H1 (cell line): ENCODE measurements around the gene CHAC1. TPM values are rescaled to one million over a fixed set of nuclear protein-coding genes. Genes with fewer than 3 reads are reported as not detected.

Experiments
- CTCF ChIA-PET: fragments of 300-600 bp; sonication (Branson Sonifier 250); formaldehyde crosslinking; loops from one replicate; lab custom pipeline; 2021; ENCODE audit not compliant: partially characterized antibody; lab: Charles Lee
- POLR2A ChIA-PET: fragments of 300-600 bp; sonication (Branson Sonifier 250); formaldehyde crosslinking; loops from one replicate; lab custom pipeline; 2021; ENCODE audit warnings: inconsistent platforms; ENCODE audit not compliant: partially characterized antibody; lab: Charles Lee
- DNase-seq, 2 experiments: peaks; one replicate each; pipeline versions ENCODE4 v3.0.0 to v3.0.0-alpha.2; 2010 to 2022; ENCODE audit warnings: low spot score in 2 of 2, low read depth in 1 of 2, mixed read lengths in 1 of 2
- FAIRE-seq: peaks from 2 replicates; lab custom pipeline; 2011; peaks lifted over from hg19 to GRCh38; lab: Jason Lieb, UNC
- H2AFZ ChIP-seq: 2 replicates; pipeline ENCODE4 v1.8.1; 2012; ENCODE audit warnings: low read length, inconsistent platforms
- H2AK5ac ChIP-seq: 2 replicates; pipeline ENCODE4 v1.6.1; 2013; ENCODE audit warnings: low read depth, low read length
- H2BK120ac ChIP-seq: replicated peaks from 2 replicates; pipeline ENCODE3; 2013; ENCODE audit warnings: low read depth, low read length, inconsistent platforms
- H2BK12ac ChIP-seq: 2 replicates; pipeline ENCODE4 v1.6.1; 2013; ENCODE audit warnings: low read depth, low read length
- H2BK15ac ChIP-seq: 2 replicates; pipeline ENCODE4 v1.6.1; 2013; ENCODE audit warnings: low read length
- H2BK20ac ChIP-seq: 2 replicates; pipeline ENCODE4 v1.6.1; 2013; ENCODE audit warnings: low read length
- H2BK5ac ChIP-seq: 2 replicates; pipeline ENCODE4 v1.6.1; 2013; ENCODE audit warnings: low read depth, low read length
- H3K14ac ChIP-seq: 2 replicates; pipeline ENCODE4 v1.6.1; 2013; ENCODE audit warnings: inconsistent platforms; ENCODE audit not compliant: insufficient read length
- H3K18ac ChIP-seq: 2 replicates; pipeline ENCODE4 v1.6.1; 2013; ENCODE audit warnings: low read length; ENCODE audit errors: extremely low read depth
- H3K23ac ChIP-seq: 2 replicates; pipeline ENCODE4 v1.6.1; 2013; ENCODE audit warnings: inconsistent platforms; ENCODE audit not compliant: insufficient read length
- H3K23me2 ChIP-seq: 2 replicates; pipeline ENCODE4 v1.6.1; 2013; ENCODE audit warnings: low read depth, low read length
- H3K27ac ChIP-seq: 2 replicates; pipeline ENCODE4 v1.6.1; 2011; ENCODE audit warnings: low read depth, low read length, inconsistent platforms
- H3K27me3 ChIP-seq, 4 experiments: replicated peaks in 1 of 4; 1 replicate in 1 of 4; 2 replicates in 3 of 4; pipeline versions ENCODE4 v1.6.1 to v1.8.1; 2011 to 2013; ENCODE audit warnings: low read length in 3 of 4, mild to moderate bottlenecking in 3 of 4, inconsistent platforms in 2 of 4, mixed read lengths in 2 of 4, moderate library complexity in 1 of 4; ENCODE audit not compliant: control insufficient read depth in 3 of 4, insufficient read depth in 3 of 4; ENCODE audit errors: extremely low read depth in 1 of 4
- H3K36me3 ChIP-seq, 4 experiments: 2 replicates each; pipeline versions ENCODE4 v1.6.1 to v1.8.1; 2011 to 2013; ENCODE audit warnings: mild to moderate bottlenecking in 4 of 4, low read length in 3 of 4, moderate library complexity in 2 of 4, control low read depth in 1 of 4, inconsistent platforms in 1 of 4; ENCODE audit not compliant: insufficient read depth in 4 of 4, control insufficient read depth in 2 of 4
- H3K4ac ChIP-seq: replicated peaks from 2 replicates; pipeline ENCODE3; 2013; ENCODE audit warnings: low read length, low read depth, mixed read lengths, inconsistent platforms; ENCODE audit not compliant: insufficient read length
- H3K4me1 ChIP-seq, 4 experiments: replicated peaks in 1 of 4; 1 replicate in 1 of 4; 2 replicates in 3 of 4; pipeline versions ENCODE4 v1.6.1 to v1.8.1; 2011 to 2013; ENCODE audit warnings: low read length in 3 of 4, inconsistent platforms in 2 of 4, mixed read lengths in 1 of 4; ENCODE audit not compliant: insufficient read depth in 4 of 4, control insufficient read depth in 3 of 4
- H3K4me2 ChIP-seq, 2 experiments: 2 replicates each; pipeline versions ENCODE4 v1.6.1 to v1.8.1; 2011 to 2013; ENCODE audit warnings: low read depth in 2 of 2, low read length in 2 of 2, control low read depth in 1 of 2, inconsistent platforms in 1 of 2, mild to moderate bottlenecking in 1 of 2; ENCODE audit not compliant: insufficient read depth in 1 of 2
- H3K4me3 ChIP-seq, 4 experiments: fragments of 200-600, 300-600 bp in 1 of 4; sonication (generic), shearing (Covaris generic), sonication (Bioruptor Twin) in 1 of 4; 2 replicates each; pipeline versions ENCODE4 v1.5.1 to v1.8.1; 2011 to 2016; ENCODE audit warnings: low read length in 4 of 4, low read depth in 3 of 4, control low read depth in 2 of 4, inconsistent platforms in 2 of 4, mild to moderate bottlenecking in 2 of 4, mixed read lengths in 1 of 4, moderate library complexity in 1 of 4; ENCODE audit not compliant: insufficient read depth in 2 of 4; ENCODE audit errors: extremely low read depth in 1 of 4
- H3K56ac ChIP-seq: replicated peaks from 2 replicates; pipeline ENCODE3; 2013; ENCODE audit warnings: low read depth, mild to moderate bottlenecking, mixed read lengths, low read length, inconsistent platforms; ENCODE audit not compliant: insufficient read length
- H3K79me1 ChIP-seq: 2 replicates; pipeline ENCODE4 v1.6.1; 2013; ENCODE audit warnings: low read depth, low read length, control low read depth
- H3K79me2 ChIP-seq, 2 experiments: 2 replicates each; pipeline versions ENCODE4 v1.6.1 to v1.8.1; 2012 to 2013; ENCODE audit warnings: low read length in 2 of 2, mild to moderate bottlenecking in 2 of 2, inconsistent platforms in 1 of 2; ENCODE audit not compliant: insufficient read depth in 2 of 2, control insufficient read depth in 1 of 2
- H3K9ac ChIP-seq, 4 experiments: replicated peaks in 1 of 4; 1 replicate in 1 of 4; 2 replicates in 3 of 4; pipeline versions ENCODE4 v1.6.1 to v1.8.1; 2011 to 2013; ENCODE audit warnings: low read depth in 3 of 4, low read length in 3 of 4, control low read depth in 2 of 4, mild to moderate bottlenecking in 2 of 4, moderate library complexity in 2 of 4, inconsistent platforms in 1 of 4; ENCODE audit errors: extremely low read depth in 1 of 4
- H3K9me3 ChIP-seq, 2 experiments: 2 replicates each; pipeline versions ENCODE4 v1.6.1 to v1.8.1; 2012 to 2013; ENCODE audit warnings: mild to moderate bottlenecking in 2 of 2, moderate library complexity in 2 of 2, control low read depth in 1 of 2, inconsistent platforms in 1 of 2, low read depth in 1 of 2, low read length in 1 of 2, mixed read lengths in 1 of 2; ENCODE audit not compliant: insufficient read depth in 2 of 2
- H4K20me1 ChIP-seq, 2 experiments: replicated peaks in 1 of 2; 2 replicates each; pipeline versions ENCODE3 to v1.8.1; 2011 to 2013; ENCODE audit warnings: inconsistent platforms in 2 of 2, low read length in 2 of 2, mild to moderate bottlenecking in 1 of 2; ENCODE audit not compliant: insufficient read depth in 2 of 2, control insufficient read depth in 1 of 2
- H4K5ac ChIP-seq: 2 replicates; pipeline ENCODE4 v1.6.1; 2013; ENCODE audit warnings: low read length, low read depth, mixed read lengths, inconsistent platforms; ENCODE audit not compliant: insufficient read length
- H4K8ac ChIP-seq: 2 replicates; pipeline ENCODE4 v1.8.0; 2013; ENCODE audit warnings: mild to moderate bottlenecking, moderate library complexity, low read length, inconsistent platforms; ENCODE audit not compliant: insufficient read depth; ENCODE audit errors: extremely low read depth
- H4K91ac ChIP-seq: replicated peaks from 2 replicates; pipeline ENCODE3; 2013; ENCODE audit warnings: low read length, mixed read lengths, inconsistent platforms; ENCODE audit not compliant: insufficient read length
- EZH2 ChIP-seq: fragments of 200-600 bp; sonication (generic); IDR thresholded peaks from 2 replicates; pipeline ENCODE4 v1.7.1; 2012; ENCODE audit warnings: low read depth, mild to moderate bottlenecking, moderate library complexity, low read length, inconsistent platforms; ENCODE audit not compliant: severe bottlenecking
- HDAC2 ChIP-seq, 2 experiments: fragments of 300-600 bp in 1 of 2; sonication (generic) in 1 of 2; IDR thresholded peaks; 2 replicates each; pipeline ENCODE4 v1.6.1; 2011 to 2012; ENCODE audit warnings: low read depth in 2 of 2, low read length in 2 of 2, mild to moderate bottlenecking in 2 of 2, moderate library complexity in 2 of 2, borderline replicate concordance in 1 of 2, inconsistent platforms in 1 of 2
- SIN3A ChIP-seq, 2 experiments: IDR thresholded peaks in 1 of 2; conservative IDR thresholded peaks in 1 of 2; 2 replicates each; pipeline ENCODE4 v1.6.1; 2011 to 2012; ENCODE audit warnings: low read length in 2 of 2, improper control_type of control experiment in 1 of 2, low read depth in 1 of 2, mild to moderate bottlenecking in 1 of 2
- SIX5 ChIP-seq: IDR thresholded peaks from 2 replicates; pipeline ENCODE4 v1.6.1; 2011; ENCODE audit warnings: mild to moderate bottlenecking, low read depth, low read length
- SP2 ChIP-seq: IDR thresholded peaks from 2 replicates; pipeline ENCODE4 v1.6.1; 2012; ENCODE audit warnings: mild to moderate bottlenecking, low read length, inconsistent platforms
- TBP ChIP-seq: IDR thresholded peaks from 2 replicates; pipeline ENCODE4 v1.6.1; 2011; ENCODE audit warnings: low read depth, low read length, improper control_type of control experiment
- ZNF274 ChIP-seq: IDR thresholded peaks from 2 replicates; pipeline ENCODE4 v1.7.0; 2012; ENCODE audit warnings: low read length, borderline replicate concordance; ENCODE audit errors: extremely low read depth
- WGBS, 2 experiments: shearing (Covaris generic) in 1 of 2; methylation state at CpG; one replicate each; pipeline versions ENCODE4 v1.1.6 to v1.1.7; 2013 to 2015; ENCODE audit warnings: low lambda C conversion rate in 2 of 2, mixed read lengths in 2 of 2, inconsistent platforms in 1 of 2, low coverage in 1 of 2, missing lambda C conversion rate in 1 of 2; ENCODE audit not compliant: insufficient replicate concordance in 2 of 2, insufficient coverage in 1 of 2, insufficient read length in 1 of 2; ENCODE audit errors: extremely low coverage in 1 of 2, missing lambda C conversion rate in 1 of 2; 5-methylcytosine and 5-hydroxymethylcytosine counted together
- polyA plus RNA-seq, 7 experiments: library from polyadenylated mRNA; depleted of rRNA in 3 of 7; stranded (reverse) in 5 of 7; unstranded in 2 of 7; fragments of >200 nt in 5 of 7; fragments of 200-250 nt in 2 of 7; gene quantifications; 1 replicate in 5 of 7; 2 replicates in 1 of 7; 4 replicates in 1 of 7; pipeline versions ENCODE4 v1.2.1 to v1.2.3, GENCODE V29; 2011 to 2013; ENCODE audit warnings: missing spikeins in 2 of 7, mixed read lengths in 2 of 7
- total RNA-seq: library from RNA; stranded (reverse); fragmentation: NEBNext Ultra II Directional; extraction: Animal tissue kit (Norgen Biotek cat#: 25700); gene quantifications from 2 replicates; pipeline ENCODE4 v1.2.1, GENCODE V29; 2021
- TF ChIP-seq, protein P1 (sequence below): IDR thresholded peaks from 2 replicates; pipeline ENCODE4 v1.6.1; 2012; ENCODE audit warnings: inconsistent platforms

CHAC1 gene
- total and polyA plus RNA-seq, 2 of the 8 experiments (the other 6 are each of a cell fraction or from before 2014, with no cell fraction given) = 34.3 to 159 TPM

DNA sequence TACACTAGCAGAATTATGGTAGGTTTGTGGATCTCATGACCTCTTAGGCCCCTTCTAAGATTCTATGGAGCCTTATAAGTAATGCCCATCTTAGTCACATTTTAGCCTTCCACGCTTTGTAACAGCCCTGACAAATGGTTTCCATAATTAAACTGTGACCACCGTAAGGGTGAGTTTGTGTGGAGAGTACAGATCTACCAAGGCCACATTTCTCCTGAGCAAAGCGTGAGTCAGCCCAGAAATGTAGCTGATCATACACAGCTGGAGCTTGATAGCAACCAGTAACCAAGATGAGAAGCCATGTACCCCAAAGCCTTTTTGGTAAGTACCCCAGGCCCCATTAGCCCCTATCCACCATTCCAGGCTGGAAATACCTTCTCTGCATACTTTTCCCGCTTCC lies 31.7 kb downstream of the CHAC1 start:
- CTCF ChIA-PET = interaction anchor here (1.3 to 2.2 kb wide), 2 partner anchors 10 to 37 kb away, joined by 3 to 7 read pairs; no protein-coding TSS in a partner anchor
- H3K14ac ChIP-seq = no peak overlapping the region
- FAIRE-seq = no peak
- TF ChIP-seq, protein P1, sequence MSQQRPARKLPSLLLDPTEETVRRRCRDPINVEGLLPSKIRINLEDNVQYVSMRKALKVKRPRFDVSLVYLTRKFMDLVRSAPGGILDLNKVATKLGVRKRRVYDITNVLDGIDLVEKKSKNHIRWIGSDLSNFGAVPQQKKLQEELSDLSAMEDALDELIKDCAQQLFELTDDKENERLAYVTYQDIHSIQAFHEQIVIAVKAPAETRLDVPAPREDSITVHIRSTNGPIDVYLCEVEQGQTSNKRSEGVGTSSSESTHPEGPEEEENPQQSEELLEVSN = no peak
- no peak for TF ChIP-seq HDAC2 (IDR thresholded peaks at IDR 0.05; ENCODE audit: borderline replicate concordance in 1 of 2, low read depth in 2 of 2, low read length in 2 of 2)
- no peak for TF ChIP-seq EZH2
- TF ChIP-seq TBP = no peak
- TF ChIP-seq ZNF274 = no peak
- TF ChIP-seq SIX5 = no peak
- TF ChIP-seq SP2 = no peak
- TF ChIP-seq SIN3A (conservative IDR thresholded peaks at IDR 0.05 in 1 of 2, IDR thresholded peaks at IDR 0.05 in 1 of 2; ENCODE audit: low read depth in 1 of 2, low read length in 2 of 2) = no peak

More for the DNA sequence above, 31.7 kb downstream of the CHAC1 start:
- no peak overlapping the region for H2BK12ac ChIP-seq
- no peak overlapping the region for H4K5ac ChIP-seq
- H3K18ac ChIP-seq = no peak overlapping the region
- no peak overlapping the region for H2BK5ac ChIP-seq
- H3K56ac ChIP-seq = no peak overlapping the region
- H3K4me1 ChIP-seq = no peaks in the 10 kb centered on the region
- H2AFZ ChIP-seq = no peak overlapping the region
- no peak overlapping the region for H3K9ac ChIP-seq
- H3K4ac ChIP-seq = no peak overlapping the region
- H3K4me3 ChIP-seq = no peak overlapping the region
- no peak overlapping the region for H2AK5ac ChIP-seq
- no peak overlapping the region for H3K27ac ChIP-seq
- POLR2A ChIA-PET = interaction anchor here (1.6 kb wide), 1 partner anchor 31 kb away, joined by 6 read pairs; no protein-coding TSS in a partner anchor
- no peaks in the 10 kb centered on the region for H3K9me3 ChIP-seq
- peaks cover 39 to 76% (median 65%) of the 10 kb centered on the region in 4 experiments for H3K36me3 ChIP-seq
- DNase-seq = no peak
- no peaks in the 10 kb centered on the region for H3K79me2 ChIP-seq
- peaks cover 0 to 4% of the 10 kb centered on the region in 2 experiments for H4K20me1 ChIP-seq
- no peak overlapping the region for H3K4me2 ChIP-seq
- no peaks in the 10 kb centered on the region for H3K23me2 ChIP-seq
- H4K91ac ChIP-seq = no peak overlapping the region
- WGBS, 2 experiments = 91% methylated on average over 4 of the region's 4 CpGs; no CpG with 5 or more reads in 1 of the 2 experiments
- no peak overlapping the region for H3K23ac ChIP-seq
- no peak overlapping the region for H2BK20ac ChIP-seq
- H2BK120ac ChIP-seq = no peak overlapping the region
- H4K8ac ChIP-seq = no peak overlapping the region
- H3K27me3 ChIP-seq = no peaks in the 10 kb centered on the region
- H2BK15ac ChIP-seq = no peak overlapping the region
- H3K79me1 ChIP-seq = no peaks in the 10 kb centered on the region; the same call in 1 of the 2 replicates
